ENCODE results near the gene MOV10L1.

Gene MOV10L1

GRCh38 chr22:50062509-50063135 lies 27.2 kb upstream of the MOV10L1 start:
- Histone ChIP-seq H3K36me3 (replicated peaks; ENCODE audit: insufficient read depth, low read length) (no peaks in the 10 kb centered on the region), H3K27ac (ENCODE audit: low read length) (no peak overlapping the region), H3K4me2 (ENCODE audit: low read depth, low read length) (no peak overlapping the region), H3K9me3 (replicated peaks; ENCODE audit: insufficient read depth, low read length) (no peaks in the 10 kb centered on the region), H3K4me1 (ENCODE audit: low read length) (peaks cover 7% of the 10 kb centered on the region; the same call in 1 of the 2 replicates), H3K79me2 (ENCODE audit: low read length) (no peaks in the 10 kb centered on the region), H2AFZ (ENCODE audit: low read length) (no peak overlapping the region), H3F3A (ENCODE audit: insufficient read depth, low read length) (no peaks in the 10 kb centered on the region), H4K20me1 (ENCODE audit: insufficient read depth, low read length) (no peaks in the 10 kb centered on the region), H3K27me3 (replicated peaks; ENCODE audit: insufficient read depth, low read length) (peaks cover 81% of the 10 kb centered on the region), H3K4me3 (ENCODE audit: low read length) (no peak overlapping the region), H3K9ac (ENCODE audit: low read length) (no peak overlapping the region), H3K9me2 (replicated peaks; ENCODE audit: insufficient read depth, low read length) (no peaks in the 10 kb centered on the region)
- no peak for TF ChIP-seq EZH2 (optimal IDR thresholded peaks at IDR 0.05; ENCODE audit: low read depth, low read length)
- no peak for TF ChIP-seq CTCF (IDR thresholded peaks at IDR 0.05; ENCODE audit: low read length)
- no peak for TF ChIP-seq EZH2phosphoT487 (IDR thresholded peaks at IDR 0.05; ENCODE audit: low read length)
- no peak for DNase-seq

- no peaks in the 10 kb centered on the region for H3K9me3 ChIP-seq (replicated peaks; ENCODE audit: insufficient read depth, low read length)
- no peaks in the 10 kb centered on the region for H3K9me2 ChIP-seq (replicated peaks; ENCODE audit: insufficient read depth, low read length)
Measured at GRCh38 chr22:50063589-50064393, 26.0 kb upstream of the MOV10L1 start.

GRCh38 chr22:50064453-50064852 lies 25.4 kb upstream of the MOV10L1 start:
- Histone ChIP-seq H3F3A (ENCODE audit: insufficient read depth, low read length) (no peaks in the 10 kb centered on the region), H3K9me2 (replicated peaks; ENCODE audit: insufficient read depth, low read length) (no peaks in the 10 kb centered on the region), H3K9me3 (replicated peaks; ENCODE audit: insufficient read depth, low read length) (no peaks in the 10 kb centered on the region), H3K4me3 (ENCODE audit: low read length) (no peak overlapping the region), H3K27me3 (replicated peaks; ENCODE audit: insufficient read depth, low read length) (peaks cover 81% of the 10 kb centered on the region), H3K4me1 (ENCODE audit: low read length) (peaks cover 5% of the 10 kb centered on the region; the same call in 1 of the 2 replicates), H3K36me3 (replicated peaks; ENCODE audit: insufficient read depth, low read length) (no peaks in the 10 kb centered on the region), H3K27ac (ENCODE audit: low read length) (no peak overlapping the region), H2AFZ (ENCODE audit: low read length) (no peak overlapping the region), H3K9ac (ENCODE audit: low read length) (no peak overlapping the region), H4K20me1 (ENCODE audit: insufficient read depth, low read length) (no peaks in the 10 kb centered on the region), H3K4me2 (ENCODE audit: low read depth, low read length) (no peak overlapping the region), H3K79me2 (ENCODE audit: low read length) (no peaks in the 10 kb centered on the region)
- TF ChIP-seq CTCF (IDR thresholded peaks at IDR 0.05; ENCODE audit: low read length) = no peak
- no peak for TF ChIP-seq EZH2 (optimal IDR thresholded peaks at IDR 0.05; ENCODE audit: low read depth, low read length)
- no peak for TF ChIP-seq EZH2phosphoT487 (IDR thresholded peaks at IDR 0.05; ENCODE audit: low read length)
- DNase-seq = no peak

More at GRCh38 chr22:50063589-50064393, 26.0 kb upstream of the MOV10L1 start:
- no peak for DNase-seq
- Histone ChIP-seq H3K4me1 (ENCODE audit: low read length) (peaks cover 7% of the 10 kb centered on the region; the same call in 1 of the 2 replicates), H3K9ac (ENCODE audit: low read length) (no peak overlapping the region), H3K36me3 (replicated peaks; ENCODE audit: insufficient read depth, low read length) (no peaks in the 10 kb centered on the region), H2AFZ (ENCODE audit: low read length) (no peak overlapping the region), H3K4me2 (ENCODE audit: low read depth, low read length) (no peak overlapping the region), H4K20me1 (ENCODE audit: insufficient read depth, low read length) (no peaks in the 10 kb centered on the region), H3K27me3 (replicated peaks; ENCODE audit: insufficient read depth, low read length) (peaks cover 87% of the 10 kb centered on the region), H3K4me3 (ENCODE audit: low read length) (no peak overlapping the region), H3K27ac (ENCODE audit: low read length) (no peak overlapping the region), H3F3A (ENCODE audit: insufficient read depth, low read length) (no peaks in the 10 kb centered on the region), H3K79me2 (ENCODE audit: low read length) (no peaks in the 10 kb centered on the region)
- TF ChIP-seq EZH2 (optimal IDR thresholded peaks at IDR 0.05; ENCODE audit: low read depth, low read length) = no peak
- no peak for TF ChIP-seq CTCF (IDR thresholded peaks at IDR 0.05; ENCODE audit: low read length)
- no peak for TF ChIP-seq EZH2phosphoT487 (IDR thresholded peaks at IDR 0.05; ENCODE audit: low read length)

All from MM.1S (cell line).